Naive thymus-derived CD8-positive, alpha-beta T cell (primary cell): ENCODE data around the gene ANKFY1. TPM values are rescaled to one million over a fixed set of nuclear protein-coding genes. Genes with fewer than 3 reads are reported as not detected.
A peak's percentile ranks its signal among the peaks of the same experiment; 100 is the strongest.

ENCODE experiments used
- ATAC-seq, 2 donors: fragments of 150-1000 bp; cut with Tn5 transposase in 1 of 2; sonication (Bioruptor Pico), chemical (Tn5 transposase) in 1 of 2; 1 replicate in 1 of 2; 2 replicates in 1 of 2; pipeline ENCODE4 v1.10.0; 2021; ENCODE audit warnings: mild to moderate bottlenecking in 2 of 2, moderate library complexity in 2 of 2
- POLR2A ChIA-PET: fragments of 350-600 bp; sonication (Branson Sonifier 250); formaldehyde crosslinking; loops from one replicate; lab custom pipeline; 2021; ENCODE audit warnings: antibody characterized with exemption; lab: Charles Lee
- DNase-seq, 10 donors: peaks; one replicate each; pipeline versions ENCODE4 v3.0.0 to v3.0.0-alpha.2; 2020 to 2022
- H3K27ac Mint-ChIP-seq, 10 donors: one replicate each; pipeline ENCODE4 v1.8.0; 2020 to 2022; ENCODE audit warnings: mild to moderate bottlenecking in 10 of 10, mixed read lengths in 10 of 10, moderate library complexity in 4 of 10, inconsistent platforms in 1 of 10
- H3K27me3 Mint-ChIP-seq, 5 donors: one replicate each; pipeline ENCODE4 v1.8.0; 2021 to 2022; ENCODE audit warnings: mixed read lengths in 5 of 5
- H3K36me3 Mint-ChIP-seq, 3 donors: one replicate each; pipeline ENCODE4 v1.8.0; 2020 to 2022; ENCODE audit warnings: mixed read lengths in 3 of 3, mild to moderate bottlenecking in 2 of 3, inconsistent platforms in 1 of 3
- H3K4me1 Mint-ChIP-seq, 4 donors: one replicate each; pipeline ENCODE4 v1.8.0; 2021 to 2022; ENCODE audit warnings: mixed read lengths in 4 of 4
- H3K4me3 Mint-ChIP-seq, 10 donors: one replicate each; pipeline ENCODE4 v1.8.0; 2020 to 2022; ENCODE audit warnings: mild to moderate bottlenecking in 10 of 10, mixed read lengths in 10 of 10, moderate library complexity in 6 of 10, inconsistent platforms in 1 of 10
- H3K9me3 Mint-ChIP-seq, 9 donors: one replicate each; pipeline ENCODE4 v1.8.0; 2020 to 2022; ENCODE audit warnings: mixed read lengths in 9 of 9, mild to moderate bottlenecking in 3 of 9, inconsistent platforms in 1 of 9, moderate library complexity in 1 of 9
- polyA plus RNA-seq, 3 donors: library from polyadenylated mRNA; unstranded; fragments of 300-500 nt; fragmentation: Illumina TruSeq; gene quantifications; one replicate each; pipeline ENCODE4 v1.2.3, GENCODE V29; 2021
- total RNA-seq, 8 experiments: library from RNA in 2 of 8; stranded (reverse) in 2 of 8; gene quantifications; one replicate each; pipeline ENCODE4 v1.2.3 and lab custom pipeline; 2021 to 2026

ANKFY1 gene
- total and polyA plus RNA-seq, 5 experiments from 2014 or later, result 9.9 to 68.9 (median 13.7) TPM

GRCh38 chr17:4159761-4160160, 104.0 kb downstream of the ANKFY1 start:
- H3K4me1 Mint-ChIP-seq, result peaks cover 0 to 12% (median 7%) of the 10 kb centered on the region in 4 donors
- POLR2A ChIA-PET, result interaction anchor here (2.8 kb wide), 1 partner anchor 16 kb away, joined by 19 read pairs; the partner anchor contains the start of genes CYB5D2 and ZZEF1
- DNase-seq (no peak), ATAC-seq (no peak)
- H3K27me3 Mint-ChIP-seq, result no peaks in the 10 kb centered on the region
- H3K9me3 Mint-ChIP-seq, result no peaks in the 10 kb centered on the region
- no peak overlapping the region for H3K4me3 Mint-ChIP-seq
- H3K27ac Mint-ChIP-seq, result peak overlapping the region in 1 of 10 donors; percentile 50
- peaks cover 0 to 43% (median 2%) of the 10 kb centered on the region in 3 donors for H3K36me3 Mint-ChIP-seq

DNA sequence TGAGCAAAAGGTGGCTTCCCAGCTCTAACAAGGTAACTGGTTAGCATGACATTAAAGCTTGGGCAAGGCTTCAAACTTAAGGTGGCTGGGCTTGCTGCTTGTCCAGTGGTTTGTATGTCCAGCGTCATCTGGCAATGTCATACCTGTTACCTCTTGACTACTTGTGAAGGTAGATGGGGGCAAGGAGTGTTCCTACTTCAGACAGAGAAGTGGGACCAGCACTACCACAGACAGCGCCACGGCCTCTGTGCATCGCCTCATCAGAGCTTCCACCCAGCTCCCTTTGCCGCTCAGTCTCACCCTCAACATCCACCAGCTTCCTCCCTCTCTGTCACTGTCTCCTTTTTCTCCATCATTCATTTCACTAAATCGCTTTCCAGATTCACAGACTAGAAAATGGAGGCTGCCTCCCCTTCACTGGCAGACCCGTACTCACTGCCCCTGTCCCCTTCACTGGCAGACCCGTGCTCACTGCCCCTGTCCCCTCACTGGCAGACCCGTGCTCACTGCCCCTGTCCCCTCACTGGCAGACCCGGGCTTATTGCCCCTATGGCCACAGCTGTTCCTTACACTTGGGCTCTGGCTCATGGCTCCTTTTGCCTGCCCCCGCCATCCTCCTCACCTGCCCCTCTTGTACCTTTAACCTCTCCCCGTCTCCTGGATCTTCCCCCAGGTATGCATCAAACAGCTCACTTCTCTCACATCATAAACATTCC, 106.0 kb downstream of the ANKFY1 start:
- Mint-ChIP-seq H3K9me3 (no peaks in the 10 kb centered on the region), H3K4me3 (no peak overlapping the region), H3K4me1 (peaks cover 0 to 12% (median 8%) of the 10 kb centered on the region in 4 donors), H3K27me3 (no peaks in the 10 kb centered on the region), H3K27ac (peak overlapping the region in 4 of 10 donors; percentile 30 to 54 (median 42)), H3K36me3 (peaks cover 0 to 39% (median 2%) of the 10 kb centered on the region in 3 donors)
- DNase-seq (no peak), ATAC-seq (no peak)
- POLR2A ChIA-PET, result interaction anchor here (0.8 to 4.3 kb wide), 4 partner anchors 13 to 23 kb away, joined by 3 to 26 read pairs (median 4); partner anchors contain the start of genes CYB5D2 and ZZEF1

- H3K36me3 Mint-ChIP-seq, result peaks cover 0 to 39% (median 2%) of the 10 kb centered on the region in 3 donors
- no peaks in the 10 kb centered on the region for H3K9me3 Mint-ChIP-seq
- no peaks in the 10 kb centered on the region for H3K27me3 Mint-ChIP-seq
- POLR2A ChIA-PET, result interaction anchor here (0.8 to 4.3 kb wide), 4 partner anchors 12 to 22 kb away, joined by 3 to 26 read pairs (median 4); partner anchors contain the start of genes CYB5D2 and ZZEF1
- ATAC-seq (no peak), DNase-seq (no peak)
- H3K4me3 Mint-ChIP-seq, result no peak overlapping the region
- no peak overlapping the region for H3K27ac Mint-ChIP-seq
- peaks cover 0 to 10% (median 7%) of the 10 kb centered on the region in 4 donors for H3K4me1 Mint-ChIP-seq
These were observed 106.9 kb downstream of the ANKFY1 start for GRCh38 chr17:4156750-4157381.

- peaks cover 0 to 11% (median 4%) of the 10 kb centered on the region in 4 donors for H3K4me1 Mint-ChIP-seq
These were observed 107.7 kb downstream of the ANKFY1 start for GRCh38 chr17:4155980-4156620.

GRCh38 chr17:4154201-4154600, 109.6 kb downstream of the ANKFY1 start:
- Mint-ChIP-seq H3K27ac (peak overlapping the region in 1 of 10 donors; percentile 27), H3K27me3 (no peaks in the 10 kb centered on the region), H3K9me3 (no peaks in the 10 kb centered on the region), H3K36me3 (peaks cover 0 to 39% (median 5%) of the 10 kb centered on the region in 3 donors), H3K4me1 (peaks cover 0 to 6% (median 4%) of the 10 kb centered on the region in 4 donors), H3K4me3 (no peak overlapping the region)
- no peak for ATAC-seq
- DNase-seq, result no peak
- POLR2A ChIA-PET, result interaction anchor here (4.3 kb wide), 1 partner anchor 11 kb away, joined by 26 read pairs; the partner anchor contains the start of genes CYB5D2 and ZZEF1

More at GRCh38 chr17:4155980-4156620, 107.7 kb downstream of the ANKFY1 start:
- peaks cover 0 to 43% (median 5%) of the 10 kb centered on the region in 3 donors for H3K36me3 Mint-ChIP-seq
- H3K4me3 Mint-ChIP-seq, result no peak overlapping the region
- no peaks in the 10 kb centered on the region for H3K27me3 Mint-ChIP-seq
- no peak for ATAC-seq
- H3K27ac Mint-ChIP-seq, result peak overlapping the region in 1 of 10 donors; percentile 29
- POLR2A ChIA-PET, result interaction anchor here (1.7 to 4.3 kb wide), 2 partner anchors 11 to 13 kb away, joined by 4 to 26 read pairs; partner anchors contain the start of genes CYB5D2 and ZZEF1
- no peak for DNase-seq
- no peaks in the 10 kb centered on the region for H3K9me3 Mint-ChIP-seq

GRCh38 chr17:4152471-4152870, 111.3 kb downstream of the ANKFY1 start:
- Mint-ChIP-seq H3K36me3 (peaks cover 0 to 25% (median 5%) of the 10 kb centered on the region in 3 donors), H3K27ac (no peak overlapping the region), H3K27me3 (no peaks in the 10 kb centered on the region), H3K9me3 (no peaks in the 10 kb centered on the region), H3K4me1 (peaks cover 0 to 9% (median 6%) of the 10 kb centered on the region in 4 donors), H3K4me3 (no peak overlapping the region)
- POLR2A ChIA-PET, result interaction anchor here (1.0 kb wide), 1 partner anchor 9 kb away, joined by 6 read pairs; no protein-coding TSS in a partner anchor
- ATAC-seq (no peak), DNase-seq (no peak)

GRCh38 chr17:4150096-4150495, 113.7 kb downstream of the ANKFY1 start:
- DNase-seq (no peak), ATAC-seq (no peak)
- Mint-ChIP-seq H3K36me3 (peaks cover 0 to 21% (median 5%) of the 10 kb centered on the region in 3 donors), H3K9me3 (no peaks in the 10 kb centered on the region), H3K27me3 (no peaks in the 10 kb centered on the region), H3K4me1 (peaks cover 0 to 9% (median 7%) of the 10 kb centered on the region in 4 donors), H3K27ac (no peak overlapping the region), H3K4me3 (no peak overlapping the region)
- POLR2A ChIA-PET, result interaction anchor here (1.4 kb wide), 1 partner anchor 26 kb away, joined by 4 read pairs; no protein-coding TSS in a partner anchor

- POLR2A ChIA-PET, result interaction anchor here (0.7 kb wide), 1 partner anchor 21 kb away, joined by 3 read pairs; no protein-coding TSS in a partner anchor
- Mint-ChIP-seq H3K27ac (no peak overlapping the region), H3K27me3 (no peaks in the 10 kb centered on the region), H3K4me1 (peaks cover 8 to 19% (median 13%) of the 10 kb centered on the region in 4 donors), H3K36me3 (peaks cover 0 to 17% (median 5%) of the 10 kb centered on the region in 3 donors), H3K4me3 (no peak overlapping the region), H3K9me3 (no peaks in the 10 kb centered on the region)
- DNase-seq, result no peak
- no peak for ATAC-seq
These were observed 115.0 kb downstream of the ANKFY1 start for GRCh38 chr17:4148611-4149308.

DNA sequence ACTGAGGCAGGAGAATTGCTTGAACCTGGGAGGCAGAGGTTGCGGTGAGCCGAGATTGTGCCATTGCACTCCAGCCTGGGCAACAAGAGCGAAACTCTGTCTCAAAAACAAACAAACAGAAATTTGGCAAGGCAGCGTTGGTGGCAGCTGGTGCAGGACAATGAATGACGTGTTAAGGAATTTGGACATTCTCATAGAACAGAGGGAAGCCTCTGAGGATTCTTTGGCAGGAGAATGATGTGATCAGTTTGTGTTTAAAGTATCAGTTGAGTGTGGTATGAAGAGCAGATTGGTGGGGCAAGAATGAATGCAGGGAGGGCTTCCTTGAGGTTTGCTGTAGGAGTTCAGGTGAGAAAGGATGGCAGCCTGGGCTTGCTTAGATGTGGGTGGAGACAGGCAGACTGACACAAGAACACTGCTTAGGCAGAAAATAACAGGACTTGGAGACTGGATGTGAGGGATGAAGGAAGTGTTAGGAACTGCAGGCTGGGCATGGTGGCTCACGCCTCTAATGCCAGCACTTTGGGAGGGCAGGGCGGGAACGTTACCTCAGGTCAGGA, 115.9 kb downstream of the ANKFY1 start:
- Mint-ChIP-seq H3K4me3 (no peak overlapping the region), H3K27me3 (no peaks in the 10 kb centered on the region), H3K27ac (peak overlapping the region in 4 of 10 donors; percentile 5 to 74 (median 49)), H3K4me1 (peaks cover 10 to 19% (median 11%) of the 10 kb centered on the region in 4 donors), H3K9me3 (no peaks in the 10 kb centered on the region), H3K36me3 (peaks cover 0 to 13% (median 5%) of the 10 kb centered on the region in 3 donors)
- DNase-seq (no peak), ATAC-seq (no peak)
- POLR2A ChIA-PET, result no interaction called here

DNA sequence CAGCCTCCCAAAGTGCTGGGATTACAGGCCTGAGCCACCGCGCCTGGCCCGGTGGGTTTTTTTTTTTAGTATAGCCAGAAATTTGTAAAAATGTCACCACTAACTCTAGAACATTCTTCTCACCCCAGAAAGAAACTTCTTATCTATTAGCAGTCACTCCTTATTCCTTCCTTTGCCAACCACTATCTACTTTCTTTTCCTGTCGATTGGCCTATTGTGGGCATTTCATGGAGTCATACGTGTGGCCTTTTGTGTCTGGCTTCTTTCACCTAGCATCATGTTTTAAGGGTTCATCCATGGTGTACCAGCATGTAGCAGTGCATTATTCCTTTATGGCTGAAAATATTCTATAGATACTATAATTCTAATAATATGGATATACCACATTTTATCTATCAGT, 117.1 kb downstream of the ANKFY1 start:
- H3K4me3 Mint-ChIP-seq, result peak overlapping the region in 1 of 10 donors; percentile 34

GRCh38 chr17:4144422-4144747, 119.4 kb downstream of the ANKFY1 start:
- DNase-seq, result peak in 1 of 10 donors; percentile 7
- Mint-ChIP-seq H3K9me3 (no peaks in the 10 kb centered on the region), H3K27ac (peak overlapping the region; percentile 99 to 100 (median 100)), H3K27me3 (no peaks in the 10 kb centered on the region), H3K36me3 (peaks cover 0 to 10% (median 0%) of the 10 kb centered on the region in 3 donors), H3K4me3 (peak overlapping the region; percentile 98 to 100 (median 99)), H3K4me1 (peaks cover 22 to 47% (median 39%) of the 10 kb centered on the region in 4 donors)
- ATAC-seq, result no peak
- POLR2A ChIA-PET, result interaction anchor here (0.6 to 4.1 kb wide), 11 partner anchors 8 to 1098 kb away, joined by 3 to 117 read pairs (median 16); partner anchors contain the start of gene ATP2A3

More for the DNA sequence above, 117.1 kb downstream of the ANKFY1 start:
- H3K4me1 Mint-ChIP-seq, result peaks cover 14 to 24% (median 17%) of the 10 kb centered on the region in 4 donors
- no peak for ATAC-seq
- no peaks in the 10 kb centered on the region for H3K9me3 Mint-ChIP-seq
- H3K36me3 Mint-ChIP-seq, result peaks cover 0 to 11% (median 5%) of the 10 kb centered on the region in 3 donors
- peak overlapping the region in 7 of 10 donors; percentile 31 to 76 (median 70) for H3K27ac Mint-ChIP-seq
- POLR2A ChIA-PET, result no interaction called here
- no peak for DNase-seq
- H3K27me3 Mint-ChIP-seq, result no peaks in the 10 kb centered on the region
